ENCODE results near the gene EVI5.

Gene EVI5

DNA sequence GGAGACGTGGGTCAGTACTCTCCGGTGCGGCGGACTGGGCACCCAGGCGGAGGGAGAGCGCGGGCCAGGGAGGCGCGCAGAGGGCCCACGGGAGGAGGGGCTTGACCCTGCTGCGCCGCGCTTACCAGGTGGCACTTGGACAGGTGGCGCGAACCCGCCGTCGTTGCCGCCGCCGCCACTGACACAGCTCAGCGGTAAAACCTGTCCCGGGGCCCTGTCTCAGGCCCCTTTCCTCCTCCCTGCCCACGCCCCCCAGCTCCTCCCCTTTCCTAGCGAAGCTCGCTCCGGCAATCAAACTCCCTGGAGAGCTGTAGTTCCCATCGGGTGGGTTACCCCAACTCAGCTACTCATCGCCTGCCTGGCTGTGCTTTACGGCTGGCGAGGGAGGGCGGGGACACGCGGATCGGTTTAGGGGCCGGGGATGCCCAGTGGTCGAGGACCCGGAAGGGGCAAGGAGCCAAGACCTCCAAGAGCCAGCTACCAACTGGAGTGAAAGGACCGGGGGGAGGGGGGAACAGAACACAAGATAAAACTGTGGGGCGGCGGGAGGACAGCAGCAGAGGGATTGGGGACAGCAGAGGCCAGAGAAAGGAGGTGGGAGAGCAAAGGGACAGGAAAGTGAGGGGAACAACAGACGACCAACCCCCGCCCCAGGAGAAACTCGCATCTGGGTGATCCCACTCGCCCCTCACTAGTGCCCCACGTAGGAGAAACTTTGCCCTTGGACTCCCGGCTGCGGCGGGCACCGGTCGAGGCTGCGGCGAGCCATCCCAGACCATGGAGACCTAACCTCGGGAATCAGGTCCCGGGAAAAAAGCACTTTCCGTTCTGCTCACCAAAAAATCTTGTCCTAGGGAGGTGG lies 301.1 kb downstream of the EVI5 start:
- DNase-seq (ENCODE audit: low spot score), result no peak

DNA sequence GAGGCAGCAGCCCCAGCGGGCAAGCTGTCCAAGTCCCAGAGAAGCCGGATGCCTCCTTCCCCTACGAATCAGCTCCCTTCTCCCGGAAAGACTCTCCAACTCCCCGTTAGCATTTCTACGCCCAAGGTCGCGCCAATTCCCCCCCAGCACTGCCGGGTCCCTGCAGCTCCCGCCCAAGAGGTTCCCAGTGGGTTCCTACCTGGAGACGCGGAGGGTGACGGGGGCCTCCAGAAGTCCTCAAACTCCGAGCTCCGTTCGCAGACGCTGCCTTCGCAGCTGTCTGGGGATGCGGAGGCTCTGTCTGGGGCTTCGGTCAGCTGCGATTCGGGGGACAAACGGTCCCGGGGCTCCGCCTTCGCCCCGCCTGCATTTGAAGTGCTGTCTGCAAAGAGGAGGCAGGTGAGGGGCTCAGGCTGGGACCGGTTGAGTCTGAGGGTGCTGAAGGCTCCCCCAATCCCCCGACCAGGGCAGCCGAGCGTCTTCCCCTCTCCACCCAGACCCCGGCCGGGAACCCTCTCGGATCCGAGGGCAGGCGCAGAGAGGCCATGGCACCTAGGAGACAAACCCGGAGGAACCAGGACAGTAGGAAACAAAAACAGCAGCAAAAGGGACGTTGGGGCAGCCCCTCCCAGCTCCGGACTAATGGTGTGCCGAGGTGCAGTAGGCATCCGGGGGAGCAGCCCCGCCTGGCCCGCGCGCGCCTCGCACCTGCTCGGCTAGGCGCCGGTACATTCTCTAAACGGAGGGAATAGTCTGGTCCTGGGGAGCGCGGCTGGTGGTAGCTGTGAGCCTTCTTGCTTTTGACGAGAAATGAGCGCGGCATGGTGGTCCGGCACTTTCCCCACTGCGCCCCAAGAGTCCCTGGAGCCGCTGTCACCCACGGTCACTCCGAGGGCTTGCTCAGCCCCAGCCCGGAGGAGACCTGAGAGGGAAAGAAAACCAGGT lies 302.0 kb downstream of the EVI5 start:
- DNase-seq (ENCODE audit: low spot score), result no peak

DNA sequence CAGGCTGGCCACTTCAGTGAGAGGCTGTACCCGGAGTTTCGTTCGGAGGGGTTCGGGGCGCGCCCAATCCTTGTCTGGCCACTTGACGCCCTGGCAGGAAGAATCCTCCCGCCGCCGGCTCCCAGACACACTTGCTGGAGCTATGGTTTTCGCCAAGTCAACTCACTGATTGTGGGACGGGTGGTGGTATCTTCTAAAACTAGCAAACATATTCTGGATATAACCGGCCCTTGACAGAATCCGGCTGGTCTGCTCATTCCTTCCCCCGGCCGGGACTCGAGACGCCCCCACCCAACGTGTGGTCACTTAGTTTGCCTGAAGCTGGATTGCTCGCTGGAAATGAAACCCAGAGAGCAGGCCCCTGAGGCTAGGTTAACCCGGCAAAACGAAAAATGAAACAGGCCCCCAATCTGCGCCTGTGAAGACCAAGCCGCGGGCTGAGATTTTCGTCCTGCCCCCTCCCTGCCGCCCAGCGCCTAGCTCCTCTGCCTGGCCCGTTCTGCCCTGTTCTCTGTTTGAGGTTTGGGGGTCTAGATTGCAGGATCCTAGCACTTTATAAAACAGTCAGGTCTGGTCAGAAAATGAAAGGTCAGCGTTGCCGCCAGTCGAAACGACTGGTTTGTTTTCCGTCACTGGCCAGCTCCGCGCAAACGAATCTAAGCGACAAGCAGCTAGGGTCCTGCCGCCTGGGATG lies 302.8 kb downstream of the EVI5 start:
- no peak for DNase-seq (ENCODE audit: low spot score)

DNA sequence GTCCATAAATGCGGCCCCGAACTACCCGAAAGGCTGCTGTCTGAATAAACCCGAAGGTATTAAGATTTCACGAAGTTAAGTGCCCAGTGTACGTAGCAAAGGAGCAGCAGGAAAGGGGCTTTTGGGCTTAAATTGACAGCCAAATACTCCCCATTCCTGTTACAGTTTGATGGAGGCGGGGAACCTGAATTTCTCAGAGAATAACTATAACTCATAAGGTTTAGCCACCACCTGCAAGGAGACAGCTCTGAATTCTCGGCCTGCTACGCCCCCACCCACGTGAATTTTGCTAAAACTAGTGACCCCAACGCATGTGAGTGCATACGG lies 303.3 kb downstream of the EVI5 start:
- DNase-seq (ENCODE audit: low spot score), result no peak

DNA sequence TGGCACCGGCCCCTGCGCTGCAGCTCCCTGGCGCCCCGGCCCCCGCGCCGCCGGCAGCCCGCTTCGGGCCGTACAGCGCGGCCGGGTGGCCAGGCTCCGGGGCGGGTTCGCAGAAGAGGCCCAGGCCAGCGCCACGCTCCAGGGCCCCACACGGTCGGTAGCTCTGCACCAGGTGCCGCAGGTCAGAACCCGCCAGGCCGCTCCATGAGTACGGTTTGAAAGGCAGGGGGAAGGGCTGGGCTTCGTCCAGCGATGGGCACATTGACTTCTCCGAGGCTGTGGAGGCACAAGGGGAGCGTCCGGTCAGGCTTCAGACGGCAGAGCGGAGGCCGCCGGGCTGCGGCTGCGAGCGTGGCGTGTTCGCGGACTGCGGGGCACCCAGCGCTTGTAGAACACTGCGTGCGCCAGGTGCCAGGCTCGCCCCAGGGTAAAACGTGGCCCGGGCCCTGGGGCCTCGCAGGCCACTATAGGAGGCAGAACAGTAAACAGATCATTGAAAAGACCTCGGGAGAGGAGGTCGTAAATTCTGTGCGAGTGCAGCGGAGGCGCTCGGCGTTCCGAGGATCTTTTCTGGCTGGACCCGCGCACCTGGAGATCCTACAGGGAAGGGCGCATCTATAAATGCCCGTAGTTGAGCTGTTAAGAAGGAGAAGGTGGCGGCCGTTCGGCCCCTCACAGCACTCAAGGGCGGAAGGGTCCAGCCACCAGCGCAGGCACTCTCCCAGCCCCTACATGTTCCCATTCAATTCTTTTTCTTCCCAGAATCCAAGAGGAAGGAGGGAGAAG lies 303.9 kb downstream of the EVI5 start:
- DNase-seq (ENCODE audit: low spot score), result no peak

DNA sequence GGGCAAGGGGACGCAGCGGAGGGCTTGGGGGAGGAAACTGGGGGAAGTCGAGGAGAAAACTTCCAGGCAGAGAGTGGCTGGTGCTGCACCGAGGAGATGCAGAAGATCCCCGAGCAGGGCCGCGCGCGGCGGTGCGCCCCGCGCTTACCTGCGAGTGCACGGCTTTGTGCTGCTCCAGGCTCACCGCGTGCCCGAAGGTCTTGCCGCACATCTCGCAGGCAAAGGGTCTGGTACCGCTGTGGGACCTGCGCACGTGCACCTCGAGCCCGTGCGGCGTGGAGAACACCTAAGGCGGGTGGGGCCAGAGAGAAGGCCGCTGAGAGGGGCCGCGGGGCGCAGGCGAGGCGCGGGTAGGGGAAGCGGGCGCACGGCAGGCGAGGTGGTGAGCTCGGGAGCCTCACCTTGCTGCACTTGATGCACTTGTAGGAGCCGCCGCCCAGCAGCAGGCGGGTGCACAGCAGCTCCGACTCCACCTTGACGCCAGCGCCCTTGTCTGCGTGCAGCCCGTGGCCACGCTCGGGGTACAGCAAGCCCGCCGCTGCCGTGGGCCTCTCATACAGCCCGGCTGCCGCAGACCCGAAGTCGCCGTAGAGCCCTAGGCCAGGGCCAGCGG lies 304.6 kb downstream of the EVI5 start:
- DNase-seq (ENCODE audit: low spot score), result no peak

DNA sequence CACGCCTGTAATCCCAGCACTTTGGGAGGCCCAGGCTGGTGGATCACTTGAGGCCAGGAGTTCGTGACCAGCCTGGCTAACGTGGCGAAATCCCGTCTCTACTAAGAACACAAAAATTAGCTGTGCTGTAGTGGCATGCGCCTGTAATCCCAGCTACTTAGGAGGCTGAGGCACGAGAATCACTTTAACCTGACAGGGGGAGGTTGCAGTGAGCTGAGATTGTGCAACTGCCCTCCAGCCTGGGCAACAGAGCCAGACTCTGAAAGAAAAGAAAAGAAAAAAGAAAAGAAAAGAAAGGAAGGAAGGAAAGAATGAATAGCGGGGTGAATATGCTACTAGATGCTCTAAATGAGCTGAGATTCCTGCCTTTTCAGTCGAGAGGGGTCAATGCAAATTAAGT lies 305.3 kb downstream of the EVI5 start:
- DNase-seq (ENCODE audit: low spot score), result no peak

DNA sequence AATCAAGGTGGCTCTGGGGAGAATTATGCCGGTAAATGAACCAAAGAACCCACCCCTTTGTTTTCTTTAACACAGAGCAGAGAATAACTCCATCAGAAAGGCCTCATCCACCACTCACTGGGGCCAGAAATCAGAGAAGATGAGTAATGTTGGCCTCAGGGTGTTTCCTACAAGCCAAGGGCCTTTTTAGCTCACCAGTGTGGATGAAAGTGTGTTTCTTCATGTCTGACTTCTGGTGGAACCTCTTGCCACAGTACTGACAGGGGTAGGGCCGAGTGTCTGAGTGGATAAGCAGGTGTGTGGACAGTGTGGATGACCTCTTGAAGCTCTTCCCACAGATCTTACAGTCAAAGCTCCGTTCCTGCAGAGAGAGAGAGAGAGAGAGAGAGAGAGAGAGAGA lies 306.5 kb downstream of the EVI5 start:
- no peak for DNase-seq (ENCODE audit: low spot score)

DNA sequence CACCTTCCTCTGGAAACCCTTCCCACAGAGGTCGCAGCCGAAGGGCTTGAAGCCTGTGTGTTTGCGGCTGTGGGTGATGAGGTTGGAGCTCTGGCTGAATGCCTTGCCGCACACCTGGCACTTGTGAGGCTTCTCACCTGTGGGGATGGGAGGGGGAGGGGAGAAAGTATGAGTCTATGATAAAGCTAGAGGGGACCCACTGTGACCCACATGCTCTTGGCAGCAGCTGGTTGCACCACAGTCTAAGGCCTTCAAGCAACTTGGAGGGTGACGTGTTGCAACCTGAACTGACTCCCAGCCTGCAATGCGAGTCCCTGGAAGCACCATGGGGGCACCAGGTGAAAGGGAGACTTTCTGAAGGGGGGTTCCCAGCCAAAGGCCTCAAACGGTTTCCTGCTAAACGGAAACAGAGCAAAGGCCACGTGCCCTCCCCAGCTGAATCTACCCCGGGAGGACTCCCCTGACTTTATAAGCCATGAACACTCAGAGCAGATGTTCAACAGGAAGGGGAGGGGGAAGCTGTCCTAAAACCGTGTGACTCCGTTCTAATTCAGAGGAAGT lies 308.8 kb downstream of the EVI5 start:
- DNase-seq (ENCODE audit: low spot score), result no peak

DNA sequence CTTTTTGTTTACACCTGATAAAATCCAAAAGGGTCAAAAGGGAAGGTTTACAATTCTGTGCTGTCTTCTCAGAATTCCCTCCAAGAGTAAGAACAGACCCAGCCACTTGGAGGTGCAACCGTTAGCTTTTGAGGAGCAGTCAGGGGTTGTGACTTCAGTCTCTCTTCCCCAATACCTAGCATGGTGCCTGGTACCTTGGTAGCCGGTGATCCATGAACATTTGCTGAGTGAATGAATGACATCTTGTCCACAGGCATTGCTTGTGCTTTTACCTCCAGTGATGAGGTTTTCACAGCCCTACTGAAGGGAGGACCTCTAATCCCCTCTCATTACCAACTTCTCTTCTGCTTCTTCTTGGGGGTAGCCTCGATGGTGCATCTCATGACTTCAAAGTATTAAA lies 309.9 kb downstream of the EVI5 start:
- no peak for DNase-seq (ENCODE audit: low spot score)

DNA sequence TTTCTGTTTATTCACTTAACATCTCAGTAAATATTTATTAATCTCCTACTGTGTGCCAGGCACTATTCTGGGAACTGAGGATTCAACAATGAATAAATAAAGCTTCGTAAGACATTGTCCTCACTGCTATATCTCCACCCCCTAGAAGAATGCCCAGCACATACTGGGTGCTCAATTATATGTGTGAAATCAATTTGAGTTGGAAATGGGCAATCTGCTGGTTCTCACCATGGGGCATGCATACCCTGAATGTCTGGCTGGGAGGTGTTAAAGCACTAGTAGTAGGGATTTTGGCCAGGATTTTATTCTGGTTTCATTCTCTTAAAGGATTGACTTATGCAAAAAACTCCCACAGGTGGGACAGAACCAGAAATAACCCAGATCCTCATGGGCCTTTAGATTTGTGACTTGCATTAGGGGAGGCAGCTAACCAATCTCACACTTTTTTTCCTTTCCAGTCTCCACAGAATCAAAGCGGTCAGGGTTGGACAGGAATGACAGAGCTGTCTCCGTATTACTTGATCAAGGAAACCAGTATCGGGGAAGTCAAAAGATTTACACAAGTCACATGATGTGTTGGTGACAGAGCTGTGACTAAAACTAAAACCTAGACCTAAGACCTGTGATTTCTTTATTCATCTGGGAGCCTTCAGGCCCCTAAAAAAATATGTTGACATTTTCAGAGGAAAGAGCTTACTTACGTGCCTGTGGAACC lies 311.0 kb downstream of the EVI5 start:
- DNase-seq (ENCODE audit: low spot score), result no peak

DNA sequence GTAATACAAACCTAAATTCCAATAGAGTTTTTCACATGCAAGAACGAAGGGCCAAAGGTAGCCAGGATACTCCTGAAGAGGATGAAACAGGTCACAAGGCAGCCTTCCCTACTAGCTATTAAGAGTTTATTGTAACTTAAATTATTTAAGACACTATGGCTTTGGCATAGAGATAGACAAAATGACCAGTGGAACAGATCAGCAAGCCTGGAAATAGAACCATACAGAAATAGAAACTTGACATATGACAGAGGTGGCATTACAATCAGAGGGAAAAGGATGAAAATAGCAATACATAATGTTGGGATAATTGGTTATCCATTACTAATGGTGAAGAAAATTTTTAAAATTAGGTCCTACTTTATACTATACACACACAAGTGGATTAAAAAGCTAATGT lies 314.7 kb downstream of the EVI5 start:
- no peak for DNase-seq (ENCODE audit: low spot score)

DNA sequence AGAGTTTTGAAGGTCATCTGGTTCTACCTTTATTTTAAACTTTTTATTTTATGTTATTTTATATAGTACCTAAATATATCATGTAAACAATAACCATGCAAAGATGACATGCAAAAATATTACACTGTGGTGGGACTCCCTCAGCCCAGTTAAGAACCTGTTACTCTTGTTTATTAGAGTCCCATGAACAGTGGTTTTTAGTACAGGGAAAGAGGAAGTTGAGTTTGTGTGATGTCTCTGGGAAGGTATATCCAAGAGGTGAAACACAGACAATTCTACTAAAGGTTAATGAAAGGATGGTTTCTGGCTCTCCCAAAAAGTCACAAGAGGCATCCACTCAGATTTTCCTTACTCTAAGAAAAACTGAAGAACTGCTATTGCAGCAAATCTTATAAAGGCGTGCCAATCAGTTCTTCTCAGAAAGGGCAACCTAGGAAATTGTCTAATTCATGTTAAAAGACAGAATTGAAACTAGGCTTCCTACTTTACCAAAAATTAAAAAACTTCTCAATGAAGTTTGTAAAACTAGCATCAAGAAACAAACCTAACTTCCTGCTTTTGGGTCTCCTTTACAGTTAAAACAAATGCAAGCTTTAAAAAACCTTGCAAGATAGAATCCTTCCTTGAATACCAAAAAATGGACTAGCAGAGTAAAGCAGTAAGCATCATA lies 318.1 kb downstream of the EVI5 start:
- DNase-seq (ENCODE audit: low spot score), result no peak

DNA sequence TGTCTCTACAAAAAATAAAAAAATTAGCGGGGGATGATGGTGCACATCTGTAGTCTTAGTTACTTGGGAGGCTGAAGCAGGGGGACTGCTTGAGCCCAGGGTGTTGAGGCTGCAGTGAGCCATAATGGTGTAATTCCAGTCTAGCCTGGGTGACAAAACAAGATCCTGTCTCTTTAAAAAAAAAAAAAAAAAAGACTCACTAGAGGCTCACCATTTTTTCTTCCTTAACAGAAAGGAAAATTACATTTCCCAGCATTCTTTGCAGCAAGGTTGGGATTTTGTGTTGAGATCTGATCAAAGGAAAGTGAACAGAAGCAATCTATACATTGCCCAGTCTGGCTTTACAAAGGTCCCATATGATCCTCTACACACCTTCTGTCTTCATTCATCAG lies 319.7 kb downstream of the EVI5 start:
- no peak for DNase-seq (ENCODE audit: low spot score)

DNA sequence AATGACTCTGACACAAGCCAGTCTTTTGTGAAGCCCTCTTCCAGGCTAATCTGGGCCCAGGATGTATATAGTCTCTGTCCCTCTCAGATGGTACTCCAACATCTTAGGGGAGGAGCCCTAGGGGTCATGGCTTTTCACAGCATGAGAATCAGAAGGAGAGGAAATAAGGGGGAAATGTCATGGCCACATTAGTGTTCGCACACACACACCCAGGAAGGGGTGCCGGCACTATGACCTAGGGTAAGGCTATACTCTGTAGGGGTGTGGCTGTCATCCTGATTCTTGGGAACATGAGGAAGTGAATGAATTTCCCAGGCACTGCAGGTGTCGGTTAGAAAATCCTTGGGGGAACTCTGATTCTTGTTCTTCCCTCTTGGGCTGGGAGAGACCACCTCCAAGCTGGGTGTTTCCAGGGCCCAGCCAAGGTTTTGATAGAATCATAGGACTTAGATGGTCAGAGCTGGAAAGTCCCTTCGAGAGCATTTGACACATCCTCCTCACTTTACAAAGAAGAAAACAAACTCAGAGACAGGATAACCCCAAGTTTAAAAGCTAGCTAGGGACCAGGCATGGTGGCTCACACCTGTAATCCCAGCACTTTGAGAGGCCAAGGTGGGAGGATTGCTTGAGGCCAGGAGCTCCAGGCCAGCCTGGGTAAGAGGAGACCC lies 320.2 kb downstream of the EVI5 start:
- DNase-seq (ENCODE audit: low spot score), result no peak

DNA sequence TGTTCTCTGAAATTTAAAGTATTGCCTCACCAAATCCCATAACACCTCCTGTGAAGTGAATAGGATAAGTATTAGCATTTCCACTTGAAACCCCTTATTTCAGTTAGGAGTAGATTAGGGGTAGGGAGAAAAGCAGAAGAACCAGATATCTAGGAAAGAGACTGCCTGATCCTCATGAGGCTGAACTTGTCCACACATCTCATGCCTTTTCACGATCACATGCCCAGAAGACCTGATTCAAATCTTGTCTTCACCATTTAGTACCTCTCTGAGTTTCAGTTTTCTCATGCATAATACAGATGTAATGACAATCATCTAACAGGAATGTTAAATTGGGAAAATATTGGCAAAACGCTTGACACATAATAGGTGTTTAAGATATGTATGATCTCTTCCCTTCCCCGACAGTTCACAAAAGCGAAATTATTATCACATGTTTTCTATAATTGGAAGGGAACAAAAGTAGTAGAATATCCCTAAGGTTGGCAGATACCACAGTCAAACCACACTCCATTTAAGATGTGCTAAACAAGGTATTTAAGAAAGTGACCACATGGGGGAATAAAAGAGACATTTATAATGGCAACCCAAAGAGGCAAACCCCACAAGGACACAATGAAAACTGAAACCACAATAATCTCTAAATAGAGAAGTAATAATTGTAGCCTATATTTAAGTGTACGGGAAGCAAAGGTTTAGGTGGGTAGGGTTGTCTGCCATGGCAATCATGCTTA lies 323.4 kb downstream of the EVI5 start:
- DNase-seq (ENCODE audit: low spot score), result no peak

DNA sequence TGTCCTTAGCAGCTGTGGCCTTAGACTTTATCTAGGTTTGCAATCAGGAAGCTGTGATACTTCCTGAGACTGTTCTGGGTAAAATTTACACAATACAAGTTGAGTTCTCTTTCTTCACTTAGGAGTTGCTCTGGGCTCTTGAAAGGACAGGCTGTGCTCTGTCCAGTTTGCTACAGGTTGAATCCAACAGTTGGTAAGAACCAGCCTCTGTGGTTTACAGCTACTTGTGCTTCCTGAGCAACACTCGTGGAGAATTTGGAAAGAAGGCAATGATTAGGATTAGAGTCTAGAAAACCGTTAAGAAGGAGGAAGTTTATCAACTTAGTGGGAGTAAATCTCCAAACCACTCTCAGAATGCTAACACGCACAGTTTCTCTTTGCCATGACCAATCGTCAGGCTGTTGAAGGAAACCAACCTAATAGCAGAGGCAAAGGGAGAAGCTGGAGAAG lies 325.0 kb downstream of the EVI5 start:
- peak; percentile 36 for DNase-seq (ENCODE audit: low spot score)
